ENCODE data around the gene PACSIN2.

PACSIN2 gene

DNA sequence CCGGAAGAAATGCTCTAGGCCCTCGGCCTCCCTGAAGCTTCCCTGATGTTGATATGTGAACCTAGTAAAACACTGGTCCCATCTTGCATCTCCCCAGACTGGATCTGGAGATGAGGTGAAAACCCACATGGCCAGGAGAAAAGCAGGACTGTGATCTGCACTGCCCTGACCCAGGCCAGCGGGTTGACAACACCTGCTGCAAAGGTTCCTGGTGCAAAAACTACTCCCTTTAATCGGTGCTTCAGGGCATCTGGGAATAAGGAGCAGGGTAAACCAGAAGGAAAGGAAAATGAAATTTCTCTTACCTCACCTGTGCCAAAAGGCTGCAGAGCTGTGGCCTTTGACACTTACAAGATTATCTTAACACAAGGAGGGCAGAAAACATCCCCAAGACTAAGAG, 30.6 kb downstream of the PACSIN2 start:
- DNase-seq (ENCODE audit: low read depth) = no peak
- TF ChIP-seq POLR2A (IDR thresholded peaks at IDR 0.05; ENCODE audit: extremely low read depth, insufficient read length) = no peak
- no peak overlapping the region for H3K4me3 ChIP-seq (ENCODE audit: low read depth, low read length)

DNA sequence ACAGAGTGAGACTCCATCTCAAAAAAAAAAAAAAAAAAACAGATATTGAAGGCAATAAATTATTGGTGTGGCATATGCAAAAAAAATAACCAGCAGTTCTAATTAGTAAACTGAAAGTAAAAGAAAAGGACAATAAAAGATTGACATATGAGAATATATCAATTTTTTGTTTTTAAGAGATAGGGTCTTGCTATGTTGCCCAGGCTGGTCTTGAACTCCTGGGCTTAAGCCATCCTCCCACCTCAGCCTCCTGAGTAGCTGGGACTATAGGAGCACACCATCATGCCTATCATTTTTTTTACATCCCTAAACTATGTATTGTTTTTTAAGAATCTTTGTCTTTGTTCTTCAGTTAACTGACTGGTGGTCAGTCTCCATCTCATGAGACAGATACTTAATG, 31.5 kb downstream of the PACSIN2 start:
- H3K4me3 ChIP-seq (ENCODE audit: low read depth, low read length) = no peak overlapping the region
- DNase-seq (ENCODE audit: low read depth) = no peak
- TF ChIP-seq MYC (IDR thresholded peaks at IDR 0.05; ENCODE audit: low read depth, low read length) (no peak), POLR2A (IDR thresholded peaks at IDR 0.05; ENCODE audit: extremely low read depth, insufficient read length) (no peak)
- TF ChIP-seq, protein P1, sequence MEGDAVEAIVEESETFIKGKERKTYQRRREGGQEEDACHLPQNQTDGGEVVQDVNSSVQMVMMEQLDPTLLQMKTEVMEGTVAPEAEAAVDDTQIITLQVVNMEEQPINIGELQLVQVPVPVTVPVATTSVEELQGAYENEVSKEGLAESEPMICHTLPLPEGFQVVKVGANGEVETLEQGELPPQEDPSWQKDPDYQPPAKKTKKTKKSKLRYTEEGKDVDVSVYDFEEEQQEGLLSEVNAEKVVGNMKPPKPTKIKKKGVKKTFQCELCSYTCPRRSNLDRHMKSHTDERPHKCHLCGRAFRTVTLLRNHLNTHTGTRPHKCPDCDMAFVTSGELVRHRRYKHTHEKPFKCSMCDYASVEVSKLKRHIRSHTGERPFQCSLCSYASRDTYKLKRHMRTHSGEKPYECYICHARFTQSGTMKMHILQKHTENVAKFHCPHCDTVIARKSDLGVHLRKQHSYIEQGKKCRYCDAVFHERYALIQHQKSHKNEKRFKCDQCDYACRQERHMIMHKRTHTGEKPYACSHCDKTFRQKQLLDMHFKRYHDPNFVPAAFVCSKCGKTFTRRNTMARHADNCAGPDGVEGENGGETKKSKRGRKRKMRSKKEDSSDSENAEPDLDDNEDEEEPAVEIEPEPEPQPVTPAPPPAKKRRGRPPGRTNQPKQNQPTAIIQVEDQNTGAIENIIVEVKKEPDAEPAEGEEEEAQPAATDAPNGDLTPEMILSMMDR (IDR thresholded peaks at IDR 0.05; ENCODE audit: low read depth, low read length) = no peak
- TF ChIP-seq, protein P2, sequence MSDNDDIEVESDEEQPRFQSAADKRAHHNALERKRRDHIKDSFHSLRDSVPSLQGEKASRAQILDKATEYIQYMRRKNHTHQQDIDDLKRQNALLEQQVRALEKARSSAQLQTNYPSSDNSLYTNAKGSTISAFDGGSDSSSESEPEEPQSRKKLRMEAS (IDR thresholded peaks at IDR 0.05; ENCODE audit: low read depth, low read length) = no peak

DNA sequence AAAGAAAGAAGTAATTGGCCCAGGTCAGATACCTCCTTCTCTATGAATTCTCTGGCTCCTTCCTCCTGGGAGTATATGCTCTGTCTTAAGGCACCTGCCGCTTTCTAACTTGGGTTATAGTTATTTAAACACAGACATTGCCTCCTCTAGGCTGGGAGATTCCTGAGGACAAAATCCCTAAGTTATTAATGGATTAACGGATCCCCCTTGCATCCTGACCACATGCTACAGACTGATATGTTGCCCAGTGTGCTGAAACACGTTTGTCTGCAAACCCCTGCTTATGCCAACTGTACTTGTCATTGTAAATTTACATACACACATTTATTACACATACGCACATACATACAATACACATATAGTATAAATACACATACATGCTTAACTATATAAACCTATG, 35.3 kb downstream of the PACSIN2 start:
- TF ChIP-seq MYC (IDR thresholded peaks at IDR 0.05; ENCODE audit: low read depth, low read length) (no peak), POLR2A (IDR thresholded peaks at IDR 0.05; ENCODE audit: extremely low read depth, insufficient read length) (no peak)
- TF ChIP-seq, protein P1 (IDR thresholded peaks at IDR 0.05; ENCODE audit: low read depth, low read length) = no peak
- TF ChIP-seq, protein P2 (IDR thresholded peaks at IDR 0.05; ENCODE audit: low read depth, low read length) = no peak

DNA sequence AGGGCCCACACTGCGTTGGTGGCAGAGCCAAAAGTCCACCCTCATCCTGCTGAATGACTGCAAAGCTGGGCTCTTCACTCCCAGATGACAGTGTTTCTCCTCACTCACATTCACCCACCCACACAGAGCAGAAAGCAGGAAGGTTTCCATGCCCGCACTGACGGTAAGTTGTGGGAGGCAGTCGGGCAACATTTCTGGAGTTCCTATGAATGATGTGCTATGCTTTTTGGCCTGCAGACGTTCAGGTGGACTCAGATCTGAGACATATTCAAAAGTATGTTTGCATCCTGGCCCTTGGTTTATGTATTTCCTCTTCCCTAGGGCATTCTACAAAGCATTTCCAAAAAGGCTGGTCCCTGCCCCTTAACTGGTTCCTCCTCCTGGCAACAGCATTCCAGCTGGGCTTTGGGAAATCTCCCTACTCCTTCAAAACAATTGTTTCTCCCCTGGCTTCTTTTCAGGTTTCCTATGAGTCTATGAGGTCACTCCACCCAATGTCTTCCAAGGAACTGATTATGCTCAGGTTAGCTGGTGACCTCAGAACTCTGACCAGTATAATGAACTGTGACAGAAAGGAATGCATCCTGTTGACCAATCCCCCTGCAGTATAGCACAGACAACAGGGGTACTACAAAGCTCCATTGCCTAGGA, 36.4 kb downstream of the PACSIN2 start:
- no peak overlapping the region for H3K4me3 ChIP-seq (ENCODE audit: low read depth, low read length)
- no peak for DNase-seq (ENCODE audit: low read depth)
- TF ChIP-seq MYC (IDR thresholded peaks at IDR 0.05; ENCODE audit: low read depth, low read length) (no peak), POLR2A (IDR thresholded peaks at IDR 0.05; ENCODE audit: extremely low read depth, insufficient read length) (no peak)
- TF ChIP-seq, protein P1 (IDR thresholded peaks at IDR 0.05; ENCODE audit: low read depth, low read length) = no peak
- TF ChIP-seq, protein P2 (IDR thresholded peaks at IDR 0.05; ENCODE audit: low read depth, low read length) = no peak

More for the DNA sequence above, 35.3 kb downstream of the PACSIN2 start:
- no peak overlapping the region for H3K4me3 ChIP-seq (ENCODE audit: low read depth, low read length)
- no peak for DNase-seq (ENCODE audit: low read depth)

DNA sequence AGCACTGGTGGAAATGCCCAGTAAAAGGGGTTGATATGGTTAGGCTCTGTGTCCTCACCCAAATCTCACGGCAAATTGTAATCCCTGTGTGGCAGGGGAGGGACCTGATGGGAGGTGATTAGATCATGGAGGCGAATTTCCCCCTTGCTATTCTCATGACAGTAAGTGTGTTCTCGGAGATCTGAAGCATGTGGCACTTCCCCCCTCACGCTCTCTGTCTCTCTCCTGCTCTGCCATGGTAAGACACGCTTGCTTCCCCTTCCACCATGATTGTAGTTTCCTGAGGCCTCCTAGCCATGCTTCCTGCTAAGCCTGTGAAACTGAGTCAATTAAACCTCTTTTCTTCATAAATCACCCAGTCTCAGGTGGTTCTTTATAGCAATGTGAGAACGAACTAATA, 37.4 kb downstream of the PACSIN2 start:
- H3K4me3 ChIP-seq (ENCODE audit: low read depth, low read length) = no peak overlapping the region

DNA sequence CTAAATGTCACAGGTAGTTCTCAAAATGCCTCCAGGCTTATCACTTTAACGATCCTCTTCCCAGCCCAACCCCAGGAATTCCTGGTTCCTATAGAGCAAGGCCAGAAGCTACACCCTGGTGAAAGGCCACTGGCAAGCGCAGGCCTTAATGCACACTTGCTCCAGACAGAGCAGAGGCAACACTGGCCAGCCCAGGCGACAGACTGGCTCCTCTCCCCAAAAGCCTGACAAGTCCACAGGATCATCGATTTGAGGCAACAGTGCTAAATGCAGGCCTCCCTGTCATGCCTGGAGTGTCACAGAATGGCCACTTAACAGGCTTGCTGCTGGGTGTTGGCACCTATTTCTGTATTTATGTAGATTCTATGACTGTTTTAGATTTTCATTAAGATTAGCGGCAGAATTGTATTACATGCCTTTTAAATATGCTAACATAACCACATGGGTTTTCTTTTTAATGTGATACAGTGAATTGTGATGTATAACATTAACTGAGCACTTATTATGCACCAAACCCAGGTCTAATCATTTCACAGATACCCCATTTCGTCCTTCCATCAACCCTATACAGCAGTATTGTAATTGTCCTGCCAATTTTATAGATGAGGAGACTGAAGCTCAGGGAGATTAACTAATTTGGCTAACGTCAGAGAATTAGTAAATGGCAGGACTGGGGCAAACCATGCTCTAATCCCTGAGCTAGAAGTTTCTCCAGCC, 38.6 kb downstream of the PACSIN2 start:
- DNase-seq (ENCODE audit: low read depth) = no peak
- H3K4me3 ChIP-seq (ENCODE audit: low read depth, low read length) = no peak overlapping the region
- TF ChIP-seq MYC (IDR thresholded peaks at IDR 0.05; ENCODE audit: low read depth, low read length) = no peak
- TF ChIP-seq, protein P2 (IDR thresholded peaks at IDR 0.05; ENCODE audit: low read depth, low read length) = no peak
- TF ChIP-seq, protein P1 (IDR thresholded peaks at IDR 0.05; ENCODE audit: low read depth, low read length) = no peak
- TF ChIP-seq POLR2A (IDR thresholded peaks at IDR 0.05; ENCODE audit: extremely low read depth, insufficient read length) = no peak

More for the DNA sequence above, 37.4 kb downstream of the PACSIN2 start:
- DNase-seq (ENCODE audit: low read depth) = no peak
- TF ChIP-seq, protein P1 (IDR thresholded peaks at IDR 0.05; ENCODE audit: low read depth, low read length) = no peak
- TF ChIP-seq MYC (IDR thresholded peaks at IDR 0.05; ENCODE audit: low read depth, low read length) (no peak), POLR2A (IDR thresholded peaks at IDR 0.05; ENCODE audit: extremely low read depth, insufficient read length) (no peak)
- TF ChIP-seq, protein P2 (IDR thresholded peaks at IDR 0.05; ENCODE audit: low read depth, low read length) = no peak
